NCI-H1417 (cell line): Measurements from ENCODE around the gene LCLAT1.
"Not testable (repeated sequence)": the region's sequence is repeated elsewhere in the genome, so short reads cannot be mapped to it uniquely, and the experiment has no call there.

Experiments used
- DNase-seq, 3 experiments: peaks; one replicate each; lab custom pipeline; 2025; lab: John Stamatoyannopoulos, UW

LCLAT1 gene

GRCh38 chr2:30454571-30454970, 7.5 kb downstream of the LCLAT1 start:
- peak in 1 of 3 experiments; percentile 34 for DNase-seq

- no peak for DNase-seq
Observed at GRCh38 chr2:30455114-30455738, 8.2 kb downstream of the LCLAT1 start.

GRCh38 chr2:30456106-30456505, 9.1 kb downstream of the LCLAT1 start:
- DNase-seq, result no peak

GRCh38 chr2:30456579-30456978, 9.5 kb downstream of the LCLAT1 start:
- DNase-seq, result no peak

GRCh38 chr2:30457296-30457695, 10.2 kb downstream of the LCLAT1 start:
- no peak for DNase-seq

GRCh38 chr2:30459140-30459539, 12.1 kb downstream of the LCLAT1 start:
- DNase-seq, result no peak

GRCh38 chr2:30462131-30462857, 15.2 kb downstream of the LCLAT1 start:
- DNase-seq, result no peak

- DNase-seq, result no peak
Observed at GRCh38 chr2:30463535-30463934, 16.5 kb downstream of the LCLAT1 start.

GRCh38 chr2:30464544-30465170, 17.6 kb downstream of the LCLAT1 start:
- no peak for DNase-seq

GRCh38 chr2:30465171-30465545, 18.1 kb downstream of the LCLAT1 start:
- DNase-seq, result peak in 1 of 3 experiments; percentile 27

GRCh38 chr2:30466216-30466615, 19.2 kb downstream of the LCLAT1 start:
- DNase-seq, result peak in 1 of 3 experiments; percentile 24

- DNase-seq, result not testable (repeated sequence)
Observed at GRCh38 chr2:30467062-30467826, 20.2 kb downstream of the LCLAT1 start.

- DNase-seq, result no peak
Observed at GRCh38 chr2:30470426-30470825, 23.4 kb downstream of the LCLAT1 start.

- no peak for DNase-seq
Observed at GRCh38 chr2:30472326-30472725, 25.3 kb downstream of the LCLAT1 start.

- DNase-seq, result no peak
Observed at GRCh38 chr2:30475542-30475941, 28.5 kb downstream of the LCLAT1 start.

- DNase-seq, result no peak
Observed at GRCh38 chr2:30476636-30477035, 29.6 kb downstream of the LCLAT1 start.

- DNase-seq, result no peak
Observed at GRCh38 chr2:30480703-30481322, 33.8 kb downstream of the LCLAT1 start.

GRCh38 chr2:30481323-30481800, 34.3 kb downstream of the LCLAT1 start:
- DNase-seq, result no peak

GRCh38 chr2:30482011-30482410, 35.0 kb downstream of the LCLAT1 start:
- no peak for DNase-seq

GRCh38 chr2:30484145-30484544, 37.1 kb downstream of the LCLAT1 start:
- DNase-seq, result no peak

- no peak for DNase-seq
Observed at GRCh38 chr2:30484995-30485394, 37.9 kb downstream of the LCLAT1 start.

GRCh38 chr2:30486655-30487054, 39.6 kb downstream of the LCLAT1 start:
- DNase-seq, result no peak
